IMR-90 (cell line): ENCODE measurements around the gene AGPAT3. TPM values are rescaled to one million over a fixed set of nuclear protein-coding genes. Genes with fewer than 3 reads are reported as not detected.

Experiments
- ATAC-seq: fragments of 200-7000 bp; cut with Tn5 transposase; 2 replicates; pipeline ENCODE4 v1.9.1; 2020; ENCODE audit warnings: low read depth, mild to moderate bottlenecking, moderate library complexity
- BruUV-seq: library from RNA; stranded (reverse); fragments of 400-500 nt; replicated peaks from 2 replicates; lab custom pipeline; 2021; lab: Mats Ljungman, UMichigan
- CTCF ChIA-PET: fragments of 300-600 bp; formaldehyde crosslinking; extraction: SDS; loops from one replicate; lab custom pipeline; 2021; ENCODE audit warnings: antibody characterized with exemption; lab: Yijun Ruan, JAX
- POLR2A ChIA-PET: fragments of 300-600 bp; sonication (Branson Sonifier 250); formaldehyde crosslinking; loops from one replicate; lab custom pipeline; 2022; ENCODE audit warnings: antibody characterized with exemption; ENCODE audit not compliant: unreplicated experiment; lab: Charles Lee
- DNase-seq: peaks from one replicate; pipeline ENCODE4 v3.0.0; 2013
- H2AFZ ChIP-seq: replicated peaks from 2 replicates; pipeline ENCODE3; 2013; ENCODE audit warnings: low read length, mild to moderate bottlenecking; ENCODE audit not compliant: poor library complexity
- H2AK5ac ChIP-seq: 2 replicates; pipeline ENCODE4 v1.6.1; 2013; ENCODE audit warnings: low read depth, low read length, inconsistent platforms
- H2AK9ac ChIP-seq: replicated peaks from 2 replicates; pipeline ENCODE3; 2013; ENCODE audit warnings: mild to moderate bottlenecking, low read depth, low read length, moderate library complexity; ENCODE audit not compliant: poor library complexity
- H2BK120ac ChIP-seq: 2 replicates; pipeline ENCODE4 v1.6.1; 2013; ENCODE audit warnings: low read depth, low read length, inconsistent platforms
- H2BK15ac ChIP-seq: 3 replicates; pipeline ENCODE4 v1.6.1; 2013; ENCODE audit warnings: low read depth, low read length, inconsistent platforms
- H2BK20ac ChIP-seq: 2 replicates; pipeline ENCODE4 v1.6.1; 2013; ENCODE audit warnings: low read depth, mild to moderate bottlenecking, inconsistent platforms, low read length, moderate library complexity
- H2BK5ac ChIP-seq: 2 replicates; pipeline ENCODE4 v1.6.1; 2013; ENCODE audit warnings: mild to moderate bottlenecking, low read depth, low read length, inconsistent platforms; ENCODE audit not compliant: poor library complexity, severe bottlenecking
- H3K14ac ChIP-seq: replicated peaks from 2 replicates; pipeline ENCODE4 v1.6.1; 2013; ENCODE audit warnings: low read depth, low read length, inconsistent platforms
- H3K18ac ChIP-seq: 2 replicates; pipeline ENCODE4 v1.6.1; 2013; ENCODE audit warnings: low read depth, low read length, control low read depth
- H3K23ac ChIP-seq: 2 replicates; pipeline ENCODE4 v1.6.1; 2013; ENCODE audit warnings: low read depth, low read length, inconsistent platforms
- H3K27ac ChIP-seq: 2 replicates; pipeline ENCODE4 v1.5.1; 2013; ENCODE audit warnings: mild to moderate bottlenecking, control low read depth, low read length; ENCODE audit not compliant: insufficient read depth
- H3K27me3 ChIP-seq: 2 replicates; pipeline ENCODE4 v1.6.1; 2013; ENCODE audit warnings: low read length; ENCODE audit not compliant: control insufficient read depth, insufficient read depth
- H3K36me3 ChIP-seq: 2 replicates; pipeline ENCODE4 v1.6.1; 2013; ENCODE audit warnings: low read length, mixed read lengths; ENCODE audit not compliant: control insufficient read depth, insufficient read depth
- H3K4ac ChIP-seq: 2 replicates; pipeline ENCODE4 v1.6.1; 2013; ENCODE audit warnings: low read depth, low read length, inconsistent platforms
- H3K4me1 ChIP-seq: 2 replicates; pipeline ENCODE4 v1.6.1; 2013; ENCODE audit warnings: low read length, mixed read lengths; ENCODE audit not compliant: control insufficient read depth, insufficient read depth
- H3K4me2 ChIP-seq: 2 replicates; pipeline ENCODE4 v1.6.1; 2013; ENCODE audit warnings: low read depth, mild to moderate bottlenecking, control low read depth, low read length, moderate library complexity
- H3K4me3 ChIP-seq: 2 replicates; pipeline ENCODE4 v1.5.1; 2013; ENCODE audit warnings: low read depth, mild to moderate bottlenecking, control low read depth, low read length, moderate library complexity; ENCODE audit not compliant: insufficient read depth
- H3K56ac ChIP-seq: 2 replicates; pipeline ENCODE4 v1.6.1; 2013; ENCODE audit warnings: low read length, inconsistent platforms; ENCODE audit not compliant: insufficient read depth; ENCODE audit errors: extremely low read depth
- H3K79me1 ChIP-seq, 2 experiments: 2 replicates each; pipeline ENCODE4 v1.6.1; 2013; ENCODE audit warnings: low read length in 2 of 2, inconsistent platforms in 1 of 2, low read depth in 1 of 2
- H3K9ac ChIP-seq: 2 replicates; pipeline ENCODE4 v1.6.1; 2013; ENCODE audit warnings: low read depth, low read length, control low read depth
- H3K9me1 ChIP-seq: 2 replicates; pipeline ENCODE4 v1.6.1; 2013; ENCODE audit warnings: low read length, inconsistent platforms; ENCODE audit not compliant: insufficient read depth
- H3K9me3 ChIP-seq: 2 replicates; pipeline ENCODE4 v1.6.1; 2013; ENCODE audit warnings: low read length; ENCODE audit not compliant: control insufficient read depth, insufficient read depth
- H4K20me1 ChIP-seq: 2 replicates; pipeline ENCODE4 v1.6.1; 2013; ENCODE audit warnings: low read length, inconsistent platforms; ENCODE audit not compliant: insufficient read depth
- H4K5ac ChIP-seq: 2 replicates; pipeline ENCODE4 v1.6.1; 2013; ENCODE audit warnings: mild to moderate bottlenecking, low read depth, low read length, control low read depth
- H4K8ac ChIP-seq, 2 experiments: 2 replicates each; pipeline ENCODE4 v1.6.1; 2013; ENCODE audit warnings: low read depth in 2 of 2, low read length in 2 of 2, control low read depth in 1 of 2, inconsistent platforms in 1 of 2
- H4K91ac ChIP-seq: 2 replicates; pipeline ENCODE4 v1.6.1; 2013; ENCODE audit warnings: low read depth, low read length, inconsistent platforms; ENCODE audit not compliant: insufficient read depth
- MAFK ChIP-seq: IDR thresholded peaks from 2 replicates; pipeline ENCODE4 v1.6.1; 2012; ENCODE audit warnings: low read depth, low read length, improper control_type of control experiment
- RAD21 ChIP-seq: IDR thresholded peaks from 2 replicates; pipeline ENCODE4 v1.6.1; 2012; ENCODE audit warnings: low read length, improper control_type of control experiment
- WGBS, 2 experiments: methylation state at CpG; one replicate each; pipeline versions ENCODE4 v1.1.5 to v1.1.7; 2013; ENCODE audit warnings: missing lambda C conversion rate in 2 of 2; ENCODE audit not compliant: insufficient read length in 1 of 2; ENCODE audit errors: extremely low coverage in 2 of 2; 5-methylcytosine and 5-hydroxymethylcytosine counted together
- dilution Hi-C: fragments of 300-500 bp; cut with HindIII; formaldehyde crosslinking; loops from one replicate; pipeline ENCODE4 v1.14.3; 2018; ENCODE audit warnings: low sequenced_read_pairs; ENCODE audit not compliant: unreplicated experiment
- in situ Hi-C: fragments of 300-500 bp; cut with MboI; formaldehyde crosslinking; loops from 3 replicates; pipeline ENCODE4 v1.14.3; 2019; ENCODE audit warnings: low sequenced_read_pairs, inconsistent platforms, mixed read lengths
- intact Hi-C: fragments of 100-400 bp; cut with micrococcal nuclease; formaldehyde crosslinking; loops from 2 replicates; pipeline ENCODE4 v1.10.0; 2022
- polyA plus RNA-seq, 3 experiments: library from polyadenylated mRNA; depleted of rRNA; stranded (reverse); fragments of >200 nt; gene quantifications; 2 replicates each; pipeline ENCODE4 v1.2.3, GENCODE V29; 2012; ENCODE audit warnings: low replicate concordance in 1 of 3
- total RNA-seq: library from RNA; depleted of rRNA; stranded (reverse); fragments of >200 nt; gene quantifications from 2 replicates; pipeline ENCODE4 v1.2.3, GENCODE V29; 2012

The AGPAT3 gene
- total and polyA plus RNA-seq, 2 of the 4 experiments (the other 2 are of a cell fraction) = 27.1 to 38.7 TPM

DNA sequence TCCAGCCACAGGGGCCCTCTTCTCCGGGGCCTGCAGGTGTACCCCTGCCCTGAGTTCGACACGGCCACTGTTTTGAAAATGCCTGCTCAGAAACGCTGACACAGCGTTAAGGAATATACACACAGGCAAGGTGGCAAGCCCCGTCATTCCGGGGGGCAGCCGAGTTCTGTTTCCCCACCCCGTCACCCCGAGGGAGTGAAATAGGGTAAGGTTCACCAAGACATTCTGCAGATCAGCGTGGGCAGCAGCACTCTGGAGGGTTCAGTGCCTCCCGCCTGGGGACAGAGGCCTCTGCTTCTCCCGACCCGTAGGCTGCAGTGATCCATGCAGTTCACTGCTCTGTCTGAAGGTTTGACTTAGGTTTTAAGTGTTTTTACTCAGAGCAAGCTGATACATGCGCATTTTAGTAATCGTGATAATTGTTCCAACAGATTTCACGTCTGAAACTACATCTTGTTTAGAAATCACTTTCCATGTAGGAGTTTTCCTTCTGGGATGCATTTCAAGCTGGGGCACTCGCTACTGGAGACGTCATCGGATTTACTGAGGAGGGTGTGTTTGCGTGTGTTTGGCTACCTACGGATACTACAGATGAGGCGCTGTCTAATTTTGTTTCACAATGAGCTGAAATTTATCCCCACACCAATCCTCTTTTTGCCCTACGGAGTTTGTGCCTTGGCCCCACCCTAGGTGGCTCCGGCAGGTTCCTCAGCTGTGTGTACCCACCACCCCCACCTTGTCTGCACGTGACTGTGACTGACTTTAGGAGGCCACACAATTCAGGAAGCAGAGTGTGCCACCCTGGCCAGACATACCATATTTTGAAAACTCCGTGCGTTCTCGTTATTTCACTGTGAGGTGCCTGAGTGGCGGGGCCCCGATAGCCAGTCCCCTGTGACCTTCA lies 63.5 kb downstream of the AGPAT3 start:
- H3K9ac ChIP-seq = no peak overlapping the region
- H3K4ac ChIP-seq = no peak overlapping the region
- no peak overlapping the region for H2AFZ ChIP-seq
- no peaks in the 10 kb centered on the region for H3K27me3 ChIP-seq
- H3K36me3 ChIP-seq = peaks cover 9% of the 10 kb centered on the region; the same call in 1 of the 2 replicates
- no peak overlapping the region for H3K4me2 ChIP-seq
- no peak overlapping the region for H4K91ac ChIP-seq
- dilution Hi-C loops = no loop called here
- ATAC-seq (no peak), DNase-seq (no peak)
- BruUV-seq = no TSS peak
- no peak overlapping the region for H3K4me3 ChIP-seq
- H3K14ac ChIP-seq = no peak overlapping the region
- no peak overlapping the region for H3K27ac ChIP-seq
- H2BK5ac ChIP-seq = no peak overlapping the region
- H3K4me1 ChIP-seq = no peaks in the 10 kb centered on the region; the same call in 1 of the 2 replicates
- peaks cover 5% of the 10 kb centered on the region; the same call in 1 of the 2 replicates for H3K9me1 ChIP-seq
- H2BK120ac ChIP-seq = no peak overlapping the region
- no peaks in the 10 kb centered on the region for H3K9me3 ChIP-seq
- no peak overlapping the region for H2AK9ac ChIP-seq
- no peak overlapping the region for H4K8ac ChIP-seq
- no peak overlapping the region for H3K18ac ChIP-seq
- intact Hi-C loops = no loop called here
- H4K20me1 ChIP-seq = peaks cover 60% of the 10 kb centered on the region
- no peak overlapping the region for H2AK5ac ChIP-seq
- no peak overlapping the region for H3K56ac ChIP-seq
- ChIA-PET CTCF (no interaction called here), POLR2A (no interaction called here)
- WGBS, 2 experiments = 84% methylated on average over 14 of the region's 31 CpGs; no CpG with 5 or more reads in 1 of the 2 experiments
- no peak overlapping the region for H2BK15ac ChIP-seq
- no peak overlapping the region for H2BK20ac ChIP-seq
- in situ Hi-C loops = no loop called here
- H3K23ac ChIP-seq = no peak overlapping the region
- H4K5ac ChIP-seq = no peak overlapping the region
- H3K79me1 ChIP-seq = peaks cover 16 to 76% of the 10 kb centered on the region in 2 experiments
- TF ChIP-seq RAD21 = no peak
- TF ChIP-seq MAFK = peak; percentile 97
